ENCODE data around the gene CPNE4.

DNA sequence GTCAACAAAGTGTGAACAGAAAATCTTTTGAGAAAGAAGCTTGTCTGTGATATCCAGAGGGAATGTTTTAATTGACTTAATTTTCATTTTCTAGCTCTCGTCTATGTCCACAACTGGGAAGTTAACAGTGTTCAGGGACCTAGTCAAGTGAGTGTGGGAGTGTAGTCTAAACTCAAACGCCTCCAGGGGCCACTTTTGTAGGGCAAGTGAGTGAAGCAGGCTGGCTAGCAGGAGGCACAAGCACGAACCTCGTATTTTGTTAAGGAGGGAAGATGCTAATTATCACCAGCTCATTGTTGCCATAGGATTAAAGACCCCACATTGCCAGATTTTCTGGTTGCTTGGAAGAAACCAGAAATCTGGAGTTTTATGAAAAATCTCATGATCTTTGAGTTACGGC is 135.8 kb downstream of the CPNE4 start:
- TF ChIP-seq, protein P1, sequence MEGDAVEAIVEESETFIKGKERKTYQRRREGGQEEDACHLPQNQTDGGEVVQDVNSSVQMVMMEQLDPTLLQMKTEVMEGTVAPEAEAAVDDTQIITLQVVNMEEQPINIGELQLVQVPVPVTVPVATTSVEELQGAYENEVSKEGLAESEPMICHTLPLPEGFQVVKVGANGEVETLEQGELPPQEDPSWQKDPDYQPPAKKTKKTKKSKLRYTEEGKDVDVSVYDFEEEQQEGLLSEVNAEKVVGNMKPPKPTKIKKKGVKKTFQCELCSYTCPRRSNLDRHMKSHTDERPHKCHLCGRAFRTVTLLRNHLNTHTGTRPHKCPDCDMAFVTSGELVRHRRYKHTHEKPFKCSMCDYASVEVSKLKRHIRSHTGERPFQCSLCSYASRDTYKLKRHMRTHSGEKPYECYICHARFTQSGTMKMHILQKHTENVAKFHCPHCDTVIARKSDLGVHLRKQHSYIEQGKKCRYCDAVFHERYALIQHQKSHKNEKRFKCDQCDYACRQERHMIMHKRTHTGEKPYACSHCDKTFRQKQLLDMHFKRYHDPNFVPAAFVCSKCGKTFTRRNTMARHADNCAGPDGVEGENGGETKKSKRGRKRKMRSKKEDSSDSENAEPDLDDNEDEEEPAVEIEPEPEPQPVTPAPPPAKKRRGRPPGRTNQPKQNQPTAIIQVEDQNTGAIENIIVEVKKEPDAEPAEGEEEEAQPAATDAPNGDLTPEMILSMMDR (conservative IDR thresholded peaks at IDR 0.05) = no peak
- TF ChIP-seq ZFX (IDR thresholded peaks at IDR 0.05) = no peak
